ENCODE results near the gene BRD3. TPM values are rescaled to one million over a fixed set of nuclear protein-coding genes. Genes with fewer than 3 reads are reported as not detected.

Gene BRD3
- total RNA-seq, 2 experiments from 2014 or later = 32.7 to 37.7 TPM

DNA sequence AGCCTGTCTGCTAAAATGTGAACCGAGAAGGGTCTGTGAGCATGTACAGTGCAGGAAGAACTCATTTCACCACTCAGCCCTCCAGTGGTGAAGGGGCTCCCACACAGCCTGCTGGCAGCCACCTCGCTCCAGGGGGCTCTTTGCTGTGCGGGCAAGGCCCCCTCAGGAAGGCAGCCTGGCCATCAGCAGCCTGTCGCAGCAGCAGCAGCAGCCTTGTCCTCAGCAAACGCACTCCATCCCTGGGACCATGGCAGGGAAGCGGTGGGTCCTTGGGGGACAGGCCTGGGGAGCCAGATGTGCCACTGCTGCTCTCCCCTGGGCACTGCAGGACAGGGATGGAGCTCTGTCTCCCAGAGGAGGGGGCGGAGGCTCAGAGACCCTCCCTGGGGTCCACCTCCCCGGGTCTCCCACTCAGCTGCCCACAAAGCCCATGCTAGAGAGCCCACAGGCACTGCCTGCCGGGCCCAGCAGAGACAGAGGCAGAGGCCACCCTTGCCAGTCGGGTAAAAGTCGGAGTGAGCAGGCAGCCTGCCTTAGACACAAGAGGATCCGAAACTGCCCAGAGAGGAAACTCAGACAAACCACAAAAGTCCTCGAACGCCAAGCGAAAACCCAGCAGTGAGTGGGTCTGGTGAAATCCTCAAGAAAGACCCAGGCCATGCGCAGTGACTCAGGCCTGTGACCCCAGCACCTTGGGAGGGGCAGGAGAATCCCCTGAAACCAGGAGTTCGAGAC lies 8.0 kb downstream of the BRD3 start:
- no peaks in the 10 kb centered on the region for H3K27me3 Mint-ChIP-seq
- H3K4me3 Mint-ChIP-seq = no peak overlapping the region
- no peaks in the 10 kb centered on the region for H3K9me3 Mint-ChIP-seq
- DNase-seq = peak; percentile 15
- H3K27ac Mint-ChIP-seq = no peak overlapping the region
- H3K4me1 Mint-ChIP-seq (ENCODE audit: low read depth) = peaks cover 53% of the 10 kb centered on the region
- ATAC-seq = peak; percentile 57
- TF ChIP-seq, protein P1, sequence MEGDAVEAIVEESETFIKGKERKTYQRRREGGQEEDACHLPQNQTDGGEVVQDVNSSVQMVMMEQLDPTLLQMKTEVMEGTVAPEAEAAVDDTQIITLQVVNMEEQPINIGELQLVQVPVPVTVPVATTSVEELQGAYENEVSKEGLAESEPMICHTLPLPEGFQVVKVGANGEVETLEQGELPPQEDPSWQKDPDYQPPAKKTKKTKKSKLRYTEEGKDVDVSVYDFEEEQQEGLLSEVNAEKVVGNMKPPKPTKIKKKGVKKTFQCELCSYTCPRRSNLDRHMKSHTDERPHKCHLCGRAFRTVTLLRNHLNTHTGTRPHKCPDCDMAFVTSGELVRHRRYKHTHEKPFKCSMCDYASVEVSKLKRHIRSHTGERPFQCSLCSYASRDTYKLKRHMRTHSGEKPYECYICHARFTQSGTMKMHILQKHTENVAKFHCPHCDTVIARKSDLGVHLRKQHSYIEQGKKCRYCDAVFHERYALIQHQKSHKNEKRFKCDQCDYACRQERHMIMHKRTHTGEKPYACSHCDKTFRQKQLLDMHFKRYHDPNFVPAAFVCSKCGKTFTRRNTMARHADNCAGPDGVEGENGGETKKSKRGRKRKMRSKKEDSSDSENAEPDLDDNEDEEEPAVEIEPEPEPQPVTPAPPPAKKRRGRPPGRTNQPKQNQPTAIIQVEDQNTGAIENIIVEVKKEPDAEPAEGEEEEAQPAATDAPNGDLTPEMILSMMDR (IDR thresholded peaks at IDR 0.05) = no peak
- CTCF ChIA-PET = no interaction called here
- intact Hi-C loops (cut with micrococcal nuclease) = no loop called here
- H3K36me3 Mint-ChIP-seq (ENCODE audit: low read depth) = peaks cover 1% of the 10 kb centered on the region
- POLR2A ChIA-PET = no interaction called here

DNA sequence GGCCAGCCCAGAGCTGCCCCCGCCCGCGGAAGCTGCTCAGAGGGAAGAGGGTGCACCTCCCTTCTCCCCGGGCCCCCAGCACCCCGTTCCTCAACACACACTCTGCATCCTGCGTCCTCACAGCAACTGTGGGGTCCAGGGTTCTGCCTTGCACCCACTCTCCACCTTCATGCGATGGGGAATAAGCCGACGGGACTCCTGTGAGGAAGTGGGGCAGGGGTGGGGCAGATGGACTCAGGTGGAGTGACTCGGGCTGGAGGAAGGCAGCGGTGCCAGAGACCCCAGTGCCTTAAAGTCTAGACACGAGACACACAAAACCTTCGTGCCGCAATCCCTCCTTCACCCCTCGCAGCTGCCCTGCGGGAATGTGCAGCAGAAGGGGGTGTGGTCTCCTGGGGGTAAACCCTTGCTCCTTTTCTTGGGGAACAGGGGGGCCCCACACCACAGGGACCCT lies 8.6 kb downstream of the BRD3 start:
- TF ChIP-seq, protein P1 (IDR thresholded peaks at IDR 0.05) = no peak
- Mint-ChIP-seq H3K27ac (no peak overlapping the region), H3K27me3 (no peaks in the 10 kb centered on the region), H3K36me3 (ENCODE audit: low read depth) (peaks cover 1% of the 10 kb centered on the region), H3K9me3 (no peaks in the 10 kb centered on the region), H3K4me3 (no peak overlapping the region), H3K4me1 (ENCODE audit: low read depth) (peaks cover 50% of the 10 kb centered on the region)
- DNase-seq (no peak), ATAC-seq (no peak)
- intact Hi-C loops (cut with micrococcal nuclease) = no loop called here
- ChIA-PET POLR2A (no interaction called here), CTCF (no interaction called here)

DNA sequence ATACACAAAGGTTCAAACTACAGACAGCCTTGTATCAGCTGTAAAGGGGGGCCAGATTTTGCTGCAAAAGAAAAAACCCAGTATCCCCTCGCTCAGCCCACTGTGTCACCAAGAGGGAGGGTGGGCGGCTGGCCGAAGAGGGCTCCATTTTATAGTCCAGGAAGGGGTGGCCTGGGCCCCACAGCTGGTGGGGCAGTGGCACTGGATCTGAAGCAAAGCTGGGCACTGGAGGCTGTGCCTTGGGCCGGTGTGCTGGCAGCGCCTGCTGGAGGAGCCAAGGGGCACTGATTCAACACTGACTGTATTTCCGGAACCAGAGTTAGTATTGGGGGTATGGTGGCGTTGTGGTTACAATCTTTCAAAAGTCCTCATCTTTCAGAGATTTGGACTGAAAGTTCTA lies 9.1 kb downstream of the BRD3 start:
- no peak overlapping the region for H3K4me3 Mint-ChIP-seq
- peaks cover 49% of the 10 kb centered on the region for H3K4me1 Mint-ChIP-seq (ENCODE audit: low read depth)
- peaks cover 1% of the 10 kb centered on the region for H3K36me3 Mint-ChIP-seq (ENCODE audit: low read depth)
- DNase-seq = no peak
- intact Hi-C loops (cut with micrococcal nuclease) = no loop called here
- TF ChIP-seq, protein P1 (IDR thresholded peaks at IDR 0.05) = no peak
- ATAC-seq = no peak
- ChIA-PET CTCF (no interaction called here), POLR2A (no interaction called here)
- H3K9me3 Mint-ChIP-seq = no peaks in the 10 kb centered on the region
- H3K27ac Mint-ChIP-seq = no peak overlapping the region
- no peaks in the 10 kb centered on the region for H3K27me3 Mint-ChIP-seq

DNA sequence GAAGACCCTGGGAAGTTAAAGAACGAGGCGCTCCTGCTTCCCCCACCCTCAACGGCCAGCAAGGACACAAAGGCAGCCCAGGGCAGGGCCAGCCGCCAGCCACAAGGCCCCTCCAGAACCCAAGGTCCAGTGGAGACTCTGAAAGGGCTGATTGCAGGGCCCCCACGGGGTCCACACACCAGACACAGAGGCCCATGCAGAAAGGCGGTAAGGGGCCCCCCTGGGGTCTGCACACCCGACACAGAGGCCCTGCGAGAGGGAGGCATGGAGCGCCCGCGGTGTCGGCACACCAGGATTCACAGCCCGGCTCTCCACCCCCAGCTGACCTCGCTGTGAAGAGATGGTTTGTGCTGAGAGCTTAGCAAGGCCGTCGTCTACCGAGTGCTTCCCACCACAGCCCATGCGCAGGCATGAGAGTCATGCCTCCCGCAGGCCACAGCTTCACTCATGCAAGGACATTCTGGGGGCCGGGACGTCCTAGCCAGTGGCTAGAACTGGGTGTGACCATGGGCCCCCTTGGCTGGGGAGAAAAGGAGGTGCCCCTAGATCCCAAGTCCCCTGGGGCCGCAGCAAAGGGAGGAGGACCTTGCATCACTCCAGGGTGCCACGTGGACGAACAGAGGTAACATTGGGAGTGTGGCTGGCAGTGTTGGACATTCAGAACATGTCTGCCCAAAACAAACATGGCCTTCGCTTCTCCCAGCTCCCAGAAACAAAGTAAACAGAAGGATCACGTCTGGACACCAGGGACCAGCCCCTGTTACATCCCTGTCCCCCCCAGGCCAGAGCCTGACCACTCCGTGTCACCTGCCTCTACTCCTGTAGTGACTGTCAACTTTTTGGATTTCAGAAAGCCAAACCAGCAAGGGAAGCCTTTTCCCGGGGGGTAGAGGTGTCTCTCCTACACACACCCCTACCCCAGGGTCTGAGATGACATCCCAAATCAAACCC lies 9.8 kb downstream of the BRD3 start:
- TF ChIP-seq, protein P1 (IDR thresholded peaks at IDR 0.05) = no peak
- ChIA-PET POLR2A (no interaction called here), CTCF (no interaction called here)
- Mint-ChIP-seq H3K27me3 (no peaks in the 10 kb centered on the region), H3K27ac (no peak overlapping the region), H3K4me1 (ENCODE audit: low read depth) (peaks cover 44% of the 10 kb centered on the region), H3K9me3 (no peaks in the 10 kb centered on the region), H3K4me3 (no peak overlapping the region), H3K36me3 (ENCODE audit: low read depth) (no peaks in the 10 kb centered on the region)
- no peak for ATAC-seq
- intact Hi-C loops (cut with micrococcal nuclease) = no loop called here
- no peak for DNase-seq

DNA sequence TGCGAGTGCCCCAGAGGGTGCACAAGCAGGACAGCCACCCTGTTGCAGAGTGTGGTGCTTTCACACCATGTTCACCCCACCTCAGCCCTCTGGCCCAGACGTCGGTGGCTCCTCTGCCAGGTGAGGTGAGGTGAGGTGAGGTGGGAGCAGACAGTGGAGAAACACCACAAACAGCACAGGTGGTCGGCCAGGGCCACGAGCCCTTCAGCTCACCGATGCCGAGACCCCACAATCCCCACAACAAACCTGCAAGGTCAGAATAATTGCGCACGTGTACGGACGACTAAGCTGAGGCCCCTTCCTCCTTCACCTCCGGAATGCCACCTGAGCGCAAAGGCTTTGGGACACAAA lies 10.5 kb downstream of the BRD3 start:
- TF ChIP-seq, protein P1 (IDR thresholded peaks at IDR 0.05) = no peak
- DNase-seq = no peak
- Mint-ChIP-seq H3K9me3 (no peaks in the 10 kb centered on the region), H3K4me3 (no peak overlapping the region), H3K36me3 (ENCODE audit: low read depth) (no peaks in the 10 kb centered on the region), H3K27ac (no peak overlapping the region), H3K27me3 (no peaks in the 10 kb centered on the region), H3K4me1 (ENCODE audit: low read depth) (peaks cover 39% of the 10 kb centered on the region)
- CTCF ChIA-PET = no interaction called here
- ATAC-seq = no peak
- POLR2A ChIA-PET = no interaction called here
- intact Hi-C loops (cut with micrococcal nuclease) = no loop called here

Data from activated CD8-positive, alpha-beta T cell treated with anti-CD3 and anti-CD28 coated beads for 36 hours (primary cell).